ENCODE results near the gene ABLIM1.

- TF ChIP-seq POLR2A (IDR thresholded peaks at IDR 0.05; ENCODE audit: low read length) (no peak), GATA1 (IDR thresholded peaks at IDR 0.05; ENCODE audit: low read depth, low read length) (no peak)
These were observed 42.0 kb downstream of the ABLIM1 start for GRCh38 chr10:114616103-114616502.

Measured in erythroblast (primary cell).